D721Med (cell line): ENCODE data around the gene GPAT3.

Experiments used
- DNase-seq: peaks from one replicate; pipeline ENCODE4 v3.0.0; 2011; ENCODE audit warnings: low spot score; ENCODE audit not compliant: insufficient read length
- FAIRE-seq: peaks from 2 replicates; lab custom pipeline; 2011; peaks lifted over from hg19 to GRCh38; lab: Jason Lieb, UNC
- TF ChIP-seq, protein P1 (sequence below): IDR thresholded peaks from 2 replicates; pipeline ENCODE4 v1.5.1; 2012; ENCODE audit warnings: mild to moderate bottlenecking, control low read depth; ENCODE audit not compliant: insufficient read depth; ENCODE audit errors: missing control alignments

Gene GPAT3

DNA sequence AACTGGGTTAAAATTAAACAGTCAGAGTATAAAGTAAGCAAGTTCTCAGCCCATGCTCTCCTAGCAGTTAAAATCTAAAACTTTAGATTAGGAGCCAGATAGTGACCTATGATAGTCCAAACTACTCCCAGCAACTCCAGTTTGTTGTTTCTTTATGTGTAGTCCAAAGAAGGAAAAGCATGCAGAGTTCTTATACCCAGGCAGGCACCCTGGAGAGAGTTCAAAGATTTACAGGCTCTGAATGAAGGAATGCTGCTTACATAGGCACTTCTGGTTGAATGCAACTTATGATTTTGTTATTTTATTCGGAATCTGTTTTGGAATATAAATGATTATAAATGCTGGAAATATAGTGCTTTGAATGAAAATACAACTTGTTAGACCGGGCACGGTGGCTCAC lies 67.2 kb downstream of the GPAT3 start:
- TF ChIP-seq, protein P1, sequence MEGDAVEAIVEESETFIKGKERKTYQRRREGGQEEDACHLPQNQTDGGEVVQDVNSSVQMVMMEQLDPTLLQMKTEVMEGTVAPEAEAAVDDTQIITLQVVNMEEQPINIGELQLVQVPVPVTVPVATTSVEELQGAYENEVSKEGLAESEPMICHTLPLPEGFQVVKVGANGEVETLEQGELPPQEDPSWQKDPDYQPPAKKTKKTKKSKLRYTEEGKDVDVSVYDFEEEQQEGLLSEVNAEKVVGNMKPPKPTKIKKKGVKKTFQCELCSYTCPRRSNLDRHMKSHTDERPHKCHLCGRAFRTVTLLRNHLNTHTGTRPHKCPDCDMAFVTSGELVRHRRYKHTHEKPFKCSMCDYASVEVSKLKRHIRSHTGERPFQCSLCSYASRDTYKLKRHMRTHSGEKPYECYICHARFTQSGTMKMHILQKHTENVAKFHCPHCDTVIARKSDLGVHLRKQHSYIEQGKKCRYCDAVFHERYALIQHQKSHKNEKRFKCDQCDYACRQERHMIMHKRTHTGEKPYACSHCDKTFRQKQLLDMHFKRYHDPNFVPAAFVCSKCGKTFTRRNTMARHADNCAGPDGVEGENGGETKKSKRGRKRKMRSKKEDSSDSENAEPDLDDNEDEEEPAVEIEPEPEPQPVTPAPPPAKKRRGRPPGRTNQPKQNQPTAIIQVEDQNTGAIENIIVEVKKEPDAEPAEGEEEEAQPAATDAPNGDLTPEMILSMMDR = no peak
- DNase-seq (no peak), FAIRE-seq (no peak)

DNA sequence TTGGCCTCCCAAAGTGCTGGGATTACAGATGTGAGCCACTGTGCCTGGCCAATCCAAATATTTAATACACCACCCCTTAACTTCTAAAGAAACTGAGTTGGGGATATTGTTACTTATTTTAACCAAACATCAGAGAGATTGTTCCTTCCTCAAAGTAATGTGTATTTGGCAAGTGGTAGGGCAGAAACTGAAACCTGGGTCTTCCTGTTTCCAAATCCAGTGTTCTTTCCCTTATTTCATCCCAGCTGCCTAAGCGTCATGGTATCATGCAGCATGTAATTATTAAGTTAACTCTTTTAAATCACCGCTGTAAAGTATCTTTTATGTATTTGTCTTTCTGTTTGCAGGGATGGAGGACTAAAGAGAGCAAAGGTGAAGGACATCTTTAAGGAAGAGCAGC lies 68.4 kb downstream of the GPAT3 start:
- DNase-seq (no peak), FAIRE-seq (no peak)
- TF ChIP-seq, protein P1 = no peak

GRCh38 chr4:83605210-83605609 lies 69.3 kb downstream of the GPAT3 start:
- FAIRE-seq (no peak), DNase-seq (no peak)
- TF ChIP-seq, protein P1 = no peak

GRCh38 chr4:83605744-83606172 lies 69.8 kb downstream of the GPAT3 start:
- FAIRE-seq (no peak), DNase-seq (no peak)
- TF ChIP-seq, protein P1 = no peak

- no peak for DNase-seq
- TF ChIP-seq, protein P1 = no peak
- FAIRE-seq = no peak
These were observed 70.6 kb downstream of the GPAT3 start for GRCh38 chr4:83606460-83606859.

DNA sequence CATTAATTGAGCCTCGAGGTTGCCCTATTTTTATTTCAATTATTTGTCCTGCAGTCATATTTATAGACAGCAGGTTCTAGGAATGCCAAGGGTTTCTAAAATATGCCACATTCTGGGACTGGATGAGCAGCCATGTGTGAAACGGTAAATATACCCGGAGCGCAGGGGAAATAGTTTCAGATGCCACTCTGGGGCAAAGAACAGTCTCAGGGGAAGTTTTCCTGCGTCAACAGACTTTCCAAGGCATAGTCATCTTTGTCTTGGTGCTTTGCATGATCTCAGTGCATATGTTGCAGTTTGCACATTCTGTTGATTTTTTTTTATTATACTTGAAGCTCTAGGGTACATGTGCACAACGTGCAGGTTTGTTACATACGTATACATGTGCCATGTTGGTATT lies 71.0 kb downstream of the GPAT3 start:
- DNase-seq (no peak), FAIRE-seq (no peak)
- TF ChIP-seq, protein P1 = no peak

DNA sequence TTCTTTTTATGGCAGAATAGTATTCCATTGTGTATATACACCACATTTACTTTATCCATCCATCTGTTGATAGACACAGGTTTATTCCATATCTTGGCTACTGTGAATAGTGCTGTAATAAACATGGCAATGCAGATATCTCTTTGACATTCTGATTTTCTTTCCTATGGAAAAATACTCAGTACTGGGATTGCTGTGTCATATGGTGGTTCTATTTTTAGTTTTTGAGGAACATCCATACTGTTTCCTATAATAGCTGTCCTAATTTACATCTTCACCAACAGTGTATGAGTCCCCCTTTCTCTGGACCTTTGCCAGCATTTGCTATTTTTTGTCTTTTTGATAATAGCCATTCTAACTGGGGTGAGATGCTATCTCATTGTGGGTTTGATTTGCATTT lies 73.5 kb downstream of the GPAT3 start:
- DNase-seq (no peak), FAIRE-seq (no peak)
- TF ChIP-seq, protein P1 = no peak
